HFFc6 (cell line): ENCODE data around the gene GATA3. TPM values are rescaled to one million over a fixed set of nuclear protein-coding genes. Genes with fewer than 3 reads are reported as not detected.

Experiments used
- DNase-seq: peaks from one replicate; pipeline ENCODE4 v3.0.0-alpha.2; 2018
- H3K27ac Mint-ChIP-seq: 2 replicates; pipeline ENCODE4 v1.8.0; 2020; ENCODE audit warnings: mild to moderate bottlenecking, mixed read lengths
- H3K27me3 Mint-ChIP-seq: 2 replicates; pipeline ENCODE4 v1.8.0; 2021; ENCODE audit warnings: mild to moderate bottlenecking, moderate library complexity, mixed read lengths; ENCODE audit not compliant: insufficient read depth
- H3K36me3 Mint-ChIP-seq: 2 replicates; pipeline ENCODE4 v1.8.0; 2021; ENCODE audit warnings: low read depth, mixed read lengths
- H3K4me1 Mint-ChIP-seq: 2 replicates; pipeline ENCODE4 v1.8.0; 2020; ENCODE audit warnings: low read depth, mixed read lengths
- H3K4me3 Mint-ChIP-seq: 2 replicates; pipeline ENCODE4 v1.8.0; 2020; ENCODE audit warnings: mild to moderate bottlenecking, moderate library complexity, mixed read lengths
- H3K9me3 Mint-ChIP-seq: 2 replicates; pipeline ENCODE4 v1.8.0; 2020; ENCODE audit warnings: mild to moderate bottlenecking, mixed read lengths
- total RNA-seq, 6 experiments: library from RNA; stranded (reverse); fragmentation: NEBNext Ultra II Directional; extraction: Animal tissue kit (Norgen Biotek cat#: 25700); gene quantifications; 2 replicates in 1 of 6; 3 replicates in 5 of 6; pipeline ENCODE4 v1.2.3, GENCODE V29; 2021
- TF ChIP-seq, protein P1 (sequence below): fragments of 200-600 bp; sonication (generic); IDR thresholded peaks from 2 replicates; pipeline ENCODE4 v1.5.0; 2021; ENCODE audit warnings: antibody characterized with exemption, mild to moderate bottlenecking

GATA3 gene
- total RNA-seq, 6 experiments from 2014 or later = 0.07 to 0.43 (median 0.16) TPM; not detected in 2

DNA sequence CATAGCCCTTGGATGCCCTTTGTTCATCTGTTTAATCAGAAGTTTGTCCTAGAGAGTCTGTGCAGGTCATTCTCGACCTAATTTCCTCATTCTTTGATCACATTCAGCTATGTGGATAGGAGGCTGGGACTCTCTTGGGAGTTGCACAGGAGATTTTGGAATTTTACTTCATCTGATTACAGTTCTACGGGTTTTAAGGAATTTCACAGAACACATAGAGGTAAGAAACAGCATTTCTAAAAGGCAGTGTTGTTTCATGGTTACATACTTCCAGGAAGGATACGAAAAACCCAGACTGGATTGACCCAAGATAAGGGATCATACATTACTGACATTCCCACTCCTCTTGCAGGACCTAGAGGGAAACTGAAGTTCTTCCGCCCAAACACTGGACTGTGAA, 45.9 kb downstream of the GATA3 start:
- H3K4me3 Mint-ChIP-seq = no peak overlapping the region
- TF ChIP-seq, protein P1, sequence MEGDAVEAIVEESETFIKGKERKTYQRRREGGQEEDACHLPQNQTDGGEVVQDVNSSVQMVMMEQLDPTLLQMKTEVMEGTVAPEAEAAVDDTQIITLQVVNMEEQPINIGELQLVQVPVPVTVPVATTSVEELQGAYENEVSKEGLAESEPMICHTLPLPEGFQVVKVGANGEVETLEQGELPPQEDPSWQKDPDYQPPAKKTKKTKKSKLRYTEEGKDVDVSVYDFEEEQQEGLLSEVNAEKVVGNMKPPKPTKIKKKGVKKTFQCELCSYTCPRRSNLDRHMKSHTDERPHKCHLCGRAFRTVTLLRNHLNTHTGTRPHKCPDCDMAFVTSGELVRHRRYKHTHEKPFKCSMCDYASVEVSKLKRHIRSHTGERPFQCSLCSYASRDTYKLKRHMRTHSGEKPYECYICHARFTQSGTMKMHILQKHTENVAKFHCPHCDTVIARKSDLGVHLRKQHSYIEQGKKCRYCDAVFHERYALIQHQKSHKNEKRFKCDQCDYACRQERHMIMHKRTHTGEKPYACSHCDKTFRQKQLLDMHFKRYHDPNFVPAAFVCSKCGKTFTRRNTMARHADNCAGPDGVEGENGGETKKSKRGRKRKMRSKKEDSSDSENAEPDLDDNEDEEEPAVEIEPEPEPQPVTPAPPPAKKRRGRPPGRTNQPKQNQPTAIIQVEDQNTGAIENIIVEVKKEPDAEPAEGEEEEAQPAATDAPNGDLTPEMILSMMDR = no peak
- no peak for DNase-seq
- H3K27ac Mint-ChIP-seq = no peak overlapping the region
- H3K4me1 Mint-ChIP-seq = no peaks in the 10 kb centered on the region
- H3K27me3 Mint-ChIP-seq = peaks cover 16% of the 10 kb centered on the region
- H3K9me3 Mint-ChIP-seq = no peaks in the 10 kb centered on the region
- no peaks in the 10 kb centered on the region for H3K36me3 Mint-ChIP-seq

DNA sequence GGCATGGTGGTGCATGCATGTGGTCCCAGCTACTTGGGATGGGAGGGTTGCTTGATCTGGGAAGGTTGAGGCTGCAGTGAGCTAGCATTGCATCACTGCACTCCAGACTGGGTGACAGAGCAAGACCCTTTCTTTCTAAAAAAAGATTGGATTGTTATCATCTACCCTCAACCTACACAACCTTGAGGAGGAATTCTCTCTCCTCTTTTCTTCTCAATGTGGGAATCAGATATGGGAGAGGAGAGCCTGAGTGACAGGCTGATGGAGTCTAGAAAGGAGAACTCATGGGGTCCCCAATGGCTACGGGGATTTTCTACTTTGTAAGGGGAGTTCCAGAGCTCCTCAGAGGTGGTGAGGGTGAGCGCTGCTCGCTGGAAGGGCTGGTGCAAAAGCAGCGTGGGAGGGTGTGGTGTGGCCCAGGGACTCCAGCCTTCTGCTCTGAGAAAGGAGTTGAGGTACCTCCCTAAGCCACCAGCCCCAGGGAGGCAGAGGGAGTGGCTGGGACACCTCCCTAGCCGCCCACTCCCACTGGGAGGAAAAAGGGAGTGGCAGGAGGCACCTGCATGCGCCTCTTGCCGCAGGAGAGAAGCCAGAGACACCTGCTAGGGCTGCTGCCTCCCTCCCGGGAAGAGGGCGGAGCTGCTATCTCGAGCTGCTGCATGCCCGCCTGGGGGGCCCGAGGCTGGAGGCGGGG, 48.4 kb downstream of the GATA3 start:
- Mint-ChIP-seq H3K27me3 (peaks cover 13% of the 10 kb centered on the region), H3K27ac (no peak overlapping the region), H3K36me3 (no peaks in the 10 kb centered on the region), H3K4me1 (no peaks in the 10 kb centered on the region), H3K9me3 (no peaks in the 10 kb centered on the region), H3K4me3 (no peak overlapping the region)
- TF ChIP-seq, protein P1 = no peak
- no peak for DNase-seq

DNA sequence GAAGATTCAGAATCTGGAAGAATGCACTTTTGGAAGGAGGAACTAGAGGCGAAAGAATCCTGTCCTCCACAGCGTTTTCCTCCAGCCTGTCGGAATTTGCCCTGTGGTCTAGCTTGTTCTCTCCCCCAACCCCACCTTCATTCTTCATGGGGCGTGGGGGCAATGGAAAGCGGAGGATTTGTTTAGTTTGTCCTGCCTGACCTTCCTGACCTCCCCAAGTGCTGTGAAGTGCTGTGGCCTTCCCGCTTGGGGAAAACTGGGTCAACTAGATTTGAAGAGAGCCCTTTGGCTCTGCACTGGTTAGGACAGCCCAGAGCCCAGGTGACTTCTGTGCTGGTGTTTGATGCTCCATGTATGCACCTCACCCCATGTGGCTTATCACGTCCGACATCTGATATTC, 49.1 kb downstream of the GATA3 start:
- H3K27me3 Mint-ChIP-seq = peaks cover 11% of the 10 kb centered on the region
- TF ChIP-seq, protein P1 = no peak
- no peaks in the 10 kb centered on the region for H3K36me3 Mint-ChIP-seq
- H3K27ac Mint-ChIP-seq = no peak overlapping the region
- no peak overlapping the region for H3K4me3 Mint-ChIP-seq
- no peaks in the 10 kb centered on the region for H3K9me3 Mint-ChIP-seq
- DNase-seq = no peak
- H3K4me1 Mint-ChIP-seq = no peaks in the 10 kb centered on the region

DNA sequence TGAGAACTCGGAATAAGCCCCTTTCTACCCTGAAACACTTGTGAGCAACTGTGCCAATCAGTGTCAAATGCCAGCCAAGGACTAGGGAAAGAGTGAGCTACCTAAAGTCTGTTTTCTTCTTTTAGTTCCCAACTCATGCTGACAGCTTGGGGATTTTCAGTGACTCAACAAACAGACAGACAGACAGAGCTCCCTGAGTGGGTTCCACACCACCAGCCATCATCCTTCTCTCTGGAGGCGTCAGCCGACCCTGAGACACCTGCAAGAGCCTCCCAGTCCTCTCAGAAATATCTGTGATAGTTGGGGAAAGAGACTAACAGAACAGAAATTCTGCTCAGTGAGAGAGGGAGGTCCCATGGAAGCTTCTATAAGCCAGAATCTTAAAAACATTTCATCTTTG, 49.5 kb downstream of the GATA3 start:
- Mint-ChIP-seq H3K27ac (no peak overlapping the region), H3K4me1 (no peaks in the 10 kb centered on the region), H3K36me3 (no peaks in the 10 kb centered on the region), H3K27me3 (peaks cover 10% of the 10 kb centered on the region), H3K9me3 (no peaks in the 10 kb centered on the region), H3K4me3 (no peak overlapping the region)
- TF ChIP-seq, protein P1 = no peak
- no peak for DNase-seq

DNA sequence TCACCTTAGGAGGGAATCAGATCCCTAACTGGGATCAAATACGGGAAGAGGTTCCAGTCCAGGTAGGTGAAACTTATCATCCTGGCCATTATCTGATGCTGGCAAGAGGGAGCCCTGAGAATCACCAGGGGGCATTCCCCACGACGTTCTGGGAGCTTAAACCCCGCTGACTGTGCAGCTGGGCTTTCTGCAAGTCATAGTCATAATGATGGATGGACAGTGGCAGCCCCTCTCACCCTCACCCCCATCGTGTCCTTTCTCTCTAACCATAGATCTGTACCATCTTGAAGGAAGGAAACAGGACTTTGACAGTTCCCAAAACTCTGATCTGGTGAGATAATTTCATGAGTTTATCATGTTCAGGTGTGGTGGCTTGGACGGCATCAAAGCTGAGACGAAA, 50.2 kb downstream of the GATA3 start:
- Mint-ChIP-seq H3K27me3 (peaks cover 17% of the 10 kb centered on the region), H3K9me3 (no peaks in the 10 kb centered on the region), H3K4me3 (no peak overlapping the region), H3K36me3 (no peaks in the 10 kb centered on the region), H3K27ac (no peak overlapping the region), H3K4me1 (no peaks in the 10 kb centered on the region)
- no peak for DNase-seq
- TF ChIP-seq, protein P1 = no peak
